NCI-H146 treated with DMSO at 0.1 percent for 48 hours (cell line): ENCODE measurements around the gene DGKI.
"Not testable (repeated sequence)": the region's sequence is repeated elsewhere in the genome, so short reads cannot be mapped to it uniquely, and the experiment has no call there.

Experiments
- DNase-seq: peaks from one replicate; lab custom pipeline; 2025; ENCODE audit not compliant: unreplicated experiment; lab: John Stamatoyannopoulos, UW

Gene DGKI

DNA sequence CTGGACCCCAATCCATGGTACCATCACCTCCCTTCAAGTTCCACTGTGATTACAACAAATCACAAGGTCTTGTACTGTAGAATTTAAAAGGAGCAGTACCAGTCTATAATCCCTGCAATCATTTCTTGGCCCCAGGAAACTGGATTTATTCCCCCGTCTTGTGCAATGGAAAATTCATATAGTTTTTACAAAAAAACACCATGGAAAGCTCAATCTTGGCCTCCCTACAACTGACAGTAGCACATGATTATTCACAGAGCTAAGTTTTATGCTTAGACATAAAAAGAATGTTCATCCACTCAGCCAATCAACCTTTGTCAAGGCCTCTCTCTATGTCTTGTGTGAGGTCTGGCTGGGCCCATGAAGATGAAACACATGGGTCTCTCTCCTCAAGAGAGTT is 10.2 kb downstream of the DGKI start:
- DNase-seq: no peak

DNA sequence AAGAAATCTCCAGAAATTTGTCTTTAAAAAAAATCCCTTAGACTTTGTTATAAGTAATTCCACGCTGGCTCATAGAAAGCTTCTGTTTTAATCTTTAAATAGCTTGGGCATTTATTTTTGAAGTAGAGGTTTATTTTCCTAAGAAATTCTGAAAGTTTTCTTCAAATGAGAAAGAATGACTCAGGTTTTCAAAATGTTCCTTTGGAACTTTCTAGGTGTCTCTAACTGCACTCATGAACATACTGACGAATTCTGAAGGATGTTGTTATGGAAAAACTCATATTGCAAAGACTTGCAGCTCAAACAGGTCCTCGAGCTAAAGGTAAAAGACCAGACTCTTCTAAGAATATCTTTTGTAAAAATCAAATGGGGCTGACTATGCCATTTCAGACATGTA is 10.7 kb downstream of the DGKI start:
- no peak for DNase-seq

- DNase-seq: no peak
Observed at GRCh38 chr7:137835486-137836112, 11.2 kb downstream of the DGKI start.

DNA sequence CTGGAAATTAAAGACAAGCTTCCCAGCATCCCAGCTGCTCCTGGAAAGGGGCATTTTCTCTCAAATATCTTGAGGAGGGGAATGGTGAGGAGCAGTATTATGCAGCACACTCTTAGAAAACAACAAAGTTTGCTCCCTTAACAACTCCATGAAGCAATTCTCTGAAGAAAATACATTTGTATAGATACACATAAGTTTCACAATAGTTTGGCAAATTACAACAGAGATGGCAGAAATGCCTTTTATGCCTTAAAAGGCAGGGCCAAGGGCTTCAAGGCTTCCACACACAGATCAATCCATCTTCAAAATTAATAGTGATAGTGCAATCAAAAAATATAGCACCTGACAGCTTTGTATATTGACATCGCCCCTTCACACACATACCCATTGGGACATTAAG is 12.2 kb downstream of the DGKI start:
- no peak for DNase-seq

- DNase-seq: not testable (repeated sequence)
Observed at GRCh38 chr7:137832990-137833389, 13.8 kb downstream of the DGKI start.

DNA sequence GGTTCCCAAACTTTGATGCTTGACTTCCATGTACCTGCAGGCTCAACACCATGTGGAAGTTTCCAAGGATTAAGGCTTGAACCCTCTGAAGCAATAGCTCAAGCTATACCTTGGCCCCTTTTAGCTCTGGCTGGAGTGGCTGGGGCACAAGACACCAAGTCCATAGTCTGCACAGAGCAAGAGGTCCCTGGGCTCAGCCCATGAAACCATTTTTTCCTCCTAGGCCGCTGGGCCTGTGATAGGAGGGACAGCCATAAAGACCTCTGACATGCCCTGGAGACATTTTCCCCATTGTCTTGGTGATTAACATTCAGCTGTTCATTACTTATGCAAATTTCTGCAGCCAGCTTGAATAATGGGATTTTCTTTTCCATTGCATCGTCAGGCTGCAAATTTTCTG is 14.4 kb downstream of the DGKI start:
- no peak for DNase-seq

DNA sequence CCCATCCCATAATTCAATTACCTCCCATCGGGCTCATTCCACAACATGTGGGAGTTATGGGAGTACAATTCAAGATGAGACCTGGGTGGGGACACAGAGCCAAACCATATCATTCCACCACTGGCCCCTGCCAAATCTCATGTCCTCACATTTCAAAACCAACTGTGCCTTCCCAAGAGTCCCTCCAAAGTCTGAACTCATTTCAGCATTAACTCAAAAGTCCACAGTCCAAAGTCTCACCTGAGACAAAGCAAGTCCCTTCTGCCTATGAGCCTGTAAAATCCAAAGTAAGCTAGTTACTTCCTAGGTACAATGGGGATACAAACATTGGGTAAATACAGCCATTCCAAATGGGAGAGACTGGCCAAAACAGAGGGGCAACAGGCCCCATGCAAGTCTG is 15.2 kb downstream of the DGKI start:
- not testable (repeated sequence) for DNase-seq

DNA sequence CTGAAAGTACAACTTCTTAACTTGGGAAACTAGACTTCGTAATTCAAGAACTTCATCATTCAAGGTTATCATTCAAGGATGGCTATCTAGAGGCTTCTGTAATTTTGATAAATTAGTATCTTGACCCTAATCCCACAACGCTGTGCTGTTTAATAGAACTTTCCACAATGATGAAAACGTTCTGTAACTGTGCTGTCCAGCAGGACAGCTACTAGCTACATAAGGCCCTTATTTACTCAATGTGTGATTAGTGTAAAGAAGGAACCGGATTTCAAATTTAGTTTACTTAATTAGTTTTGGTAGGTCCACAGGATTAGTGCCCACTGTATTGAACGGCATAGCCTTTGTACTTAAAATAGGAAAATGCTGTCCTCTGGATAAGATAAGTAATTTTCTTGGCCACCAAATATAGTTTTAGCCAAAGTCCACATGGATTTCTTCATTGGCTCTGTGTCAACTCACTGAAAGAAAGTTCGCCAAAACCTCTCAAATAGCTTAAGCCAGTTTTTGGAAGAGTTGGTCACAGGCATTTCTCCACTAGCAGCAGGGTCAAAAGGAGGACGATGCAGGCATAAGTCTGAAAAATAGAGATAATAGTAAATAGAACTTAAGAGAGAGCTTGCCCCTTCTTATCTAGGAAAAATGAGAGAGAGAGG is 17.3 kb downstream of the DGKI start:
- no peak for DNase-seq

GRCh38 chr7:137828456-137828855 is 18.3 kb downstream of the DGKI start:
- DNase-seq: no peak

- DNase-seq: no peak
Observed at GRCh38 chr7:137825489-137825888, 21.3 kb downstream of the DGKI start.

DNA sequence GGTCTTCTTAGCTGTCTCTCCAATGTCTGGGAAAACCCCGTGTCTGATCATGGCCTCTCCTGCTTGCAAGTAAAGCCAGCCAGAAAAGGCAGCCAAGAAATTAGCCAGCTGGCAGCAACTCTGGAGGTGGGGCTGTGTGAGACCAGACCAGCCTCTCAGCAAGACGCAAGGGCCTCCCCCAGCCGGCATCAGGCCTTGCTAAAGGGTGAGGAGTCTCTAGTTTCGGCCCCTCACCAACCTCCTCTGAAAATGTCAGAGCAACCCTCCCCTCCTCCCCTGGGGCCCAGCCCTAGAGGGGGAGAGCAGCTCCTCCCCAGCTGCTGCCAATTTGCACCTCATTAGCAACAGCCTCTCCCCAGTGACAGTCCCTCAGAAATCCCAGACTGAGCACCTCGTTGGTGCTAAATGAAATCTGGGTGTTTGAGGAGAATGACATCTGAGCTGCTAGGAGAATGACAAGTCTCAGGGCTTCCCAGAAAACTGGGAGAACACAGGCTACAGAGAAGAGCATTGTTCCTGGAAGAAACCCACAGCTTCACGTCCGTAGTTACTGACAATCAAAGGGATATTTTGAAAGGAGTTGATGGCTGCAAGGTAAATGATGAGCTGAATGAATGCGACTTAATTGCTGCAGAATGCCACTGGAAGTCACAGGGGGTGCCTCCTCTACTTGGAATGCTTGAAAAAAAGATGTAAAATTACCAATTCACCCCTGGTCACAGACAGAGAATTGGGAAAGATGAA is 25.9 kb downstream of the DGKI start:
- peak; percentile 85 for DNase-seq

DNA sequence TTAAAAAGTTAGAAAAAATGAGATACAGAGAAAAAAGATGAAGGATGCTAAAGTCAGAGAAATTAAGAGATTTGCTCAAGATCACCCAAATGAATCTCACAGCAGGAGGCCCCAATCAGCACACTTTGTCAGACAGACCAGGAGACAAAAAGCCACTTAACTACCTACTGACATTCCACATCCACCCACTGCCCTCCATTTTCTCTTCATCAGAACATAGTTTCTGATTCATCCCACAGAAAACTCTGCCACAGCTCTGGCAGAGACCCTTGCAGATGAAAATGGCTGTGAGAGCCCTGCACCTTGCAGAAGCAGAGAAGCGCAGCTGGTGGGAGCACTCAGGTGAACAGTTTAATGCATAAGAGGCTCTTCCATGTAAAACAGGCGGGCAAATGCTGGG is 26.6 kb downstream of the DGKI start:
- DNase-seq: no peak

- no peak for DNase-seq
Observed at GRCh38 chr7:137818036-137818435, 28.7 kb downstream of the DGKI start.

- no peak for DNase-seq
Observed at GRCh38 chr7:137816696-137817320, 30.0 kb downstream of the DGKI start.

GRCh38 chr7:137813541-137813940 is 33.2 kb downstream of the DGKI start:
- no peak for DNase-seq

GRCh38 chr7:137810248-137810647 is 36.5 kb downstream of the DGKI start:
- no peak for DNase-seq

- DNase-seq: peak; percentile 95
Observed at GRCh38 chr7:137804836-137805235, 41.9 kb downstream of the DGKI start.

GRCh38 chr7:137801491-137801890 is 45.3 kb downstream of the DGKI start:
- no peak for DNase-seq

DNA sequence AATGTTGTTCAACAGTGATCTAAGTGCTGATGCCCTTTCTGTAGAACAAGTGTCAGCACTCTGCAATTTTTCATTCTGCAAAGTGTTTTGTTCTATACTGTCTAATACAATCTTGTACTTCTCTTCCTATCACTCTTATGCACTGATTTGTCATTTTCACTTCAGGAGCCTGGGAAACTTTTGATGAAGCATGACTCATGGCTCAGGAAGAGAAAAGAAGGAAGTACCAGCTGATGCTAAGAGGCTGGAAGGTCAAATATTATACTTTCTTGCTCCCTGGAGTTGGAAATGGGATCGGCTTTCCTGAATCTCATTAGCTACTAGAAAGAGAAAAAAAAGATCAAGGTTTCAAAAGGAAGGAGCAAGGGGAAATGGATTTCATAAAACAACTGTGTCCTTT is 45.8 kb downstream of the DGKI start:
- DNase-seq: no peak

DNA sequence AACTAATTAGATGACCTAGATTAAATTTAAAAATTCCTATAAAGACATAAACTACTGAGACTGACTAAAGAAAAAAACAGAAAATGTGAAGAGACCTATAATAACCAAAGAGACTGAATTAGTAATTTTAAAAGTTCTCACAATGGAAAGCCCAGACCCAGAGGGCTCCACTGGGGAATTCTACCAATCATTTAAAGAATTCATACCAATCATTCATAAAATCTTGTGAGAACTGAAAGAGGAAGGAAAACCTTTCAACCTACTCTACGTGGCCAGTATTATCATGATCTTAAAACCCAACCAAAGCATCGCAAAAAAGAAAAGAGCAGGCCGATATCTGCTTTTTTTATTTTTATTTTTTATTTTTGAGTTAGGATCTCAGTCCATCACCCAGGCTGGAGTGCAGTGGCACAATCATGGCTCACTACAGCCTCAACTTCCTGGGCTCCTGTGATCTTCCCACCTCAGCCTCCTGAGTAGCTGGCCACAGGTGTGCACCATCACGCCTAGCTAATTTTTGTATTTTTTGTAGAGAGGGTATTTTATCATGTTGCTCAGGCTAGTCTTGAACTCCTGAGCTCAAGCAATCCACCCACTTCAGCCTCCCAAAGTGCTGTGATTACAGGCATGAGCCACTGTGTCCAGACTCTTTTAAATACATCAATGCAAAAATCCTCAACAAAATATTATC is 48.6 kb downstream of the DGKI start:
- DNase-seq: no peak

GRCh38 chr7:137795211-137795610 is 51.6 kb downstream of the DGKI start:
- DNase-seq: no peak
